GM19372 (cell line): ENCODE data around the gene RAP1GAP.
"Not testable (repeated sequence)": the region's sequence is repeated elsewhere in the genome, so short reads cannot be mapped to it uniquely, and the experiment has no call there.

Source experiments
- ATAC-seq: cut with Tn5 transposase; IDR thresholded peaks from one replicate; pipeline ENCODE4 v1.9.1; 2021; ENCODE audit warnings: mild to moderate bottlenecking, low read depth, moderate library complexity; ENCODE audit not compliant: unreplicated experiment

Gene RAP1GAP

DNA sequence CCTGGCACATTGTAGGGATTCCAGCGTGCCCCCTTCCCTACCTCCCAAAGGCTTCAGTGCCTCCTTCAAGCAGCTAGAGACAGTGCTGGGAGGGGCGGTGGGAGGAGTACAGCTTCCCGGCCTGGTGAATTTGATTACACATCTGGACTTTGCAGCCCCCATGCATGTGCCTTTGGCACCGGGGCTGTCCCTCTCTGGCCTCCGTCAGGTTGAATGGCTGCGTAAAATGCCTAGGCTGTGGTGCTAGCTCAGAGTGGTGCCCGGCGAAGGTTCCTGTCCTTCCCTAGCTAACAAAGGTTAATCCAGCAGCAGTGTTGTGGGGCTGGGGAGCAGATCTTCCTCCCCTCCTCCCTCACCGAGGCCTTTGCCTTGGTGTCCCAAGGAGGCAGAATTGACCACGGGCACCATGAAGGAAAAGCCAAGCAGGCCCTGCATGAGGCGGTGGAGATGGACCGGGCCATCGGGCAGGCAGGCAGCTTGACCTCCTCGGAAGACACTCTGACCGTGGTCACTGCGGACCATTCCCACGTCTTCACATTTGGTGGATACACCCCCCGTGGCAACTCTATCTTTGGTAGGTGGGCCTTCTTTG, 93.7 kb downstream of the RAP1GAP start:
- no peak for ATAC-seq

GRCh38 chr1:21574466-21575151, 94.5 kb downstream of the RAP1GAP start:
- no peak for ATAC-seq

DNA sequence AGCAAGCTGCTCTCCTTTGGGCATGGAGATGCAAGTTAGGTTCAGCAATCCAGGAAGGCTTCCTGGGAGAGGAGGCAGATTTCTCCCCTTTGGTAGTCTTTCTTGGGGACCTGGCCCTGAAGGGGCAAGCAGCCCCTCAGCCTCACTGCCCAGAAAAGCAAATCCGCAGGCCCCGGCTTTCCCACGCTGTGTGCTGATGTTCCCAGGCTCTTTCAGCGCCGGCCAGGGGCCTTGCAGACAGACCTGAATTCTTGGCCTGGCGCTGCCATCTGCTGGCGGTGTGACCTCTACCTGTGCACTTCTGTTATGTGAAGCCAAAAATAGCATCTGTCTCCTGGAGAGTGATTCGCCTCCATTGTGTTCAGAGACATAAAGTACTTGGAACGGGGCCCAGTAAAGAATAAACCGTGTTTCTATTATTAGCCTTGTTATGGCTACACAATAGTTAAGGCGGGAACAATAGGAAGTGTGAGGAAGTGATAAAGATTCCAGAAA, 95.1 kb downstream of the RAP1GAP start:
- ATAC-seq: no peak

DNA sequence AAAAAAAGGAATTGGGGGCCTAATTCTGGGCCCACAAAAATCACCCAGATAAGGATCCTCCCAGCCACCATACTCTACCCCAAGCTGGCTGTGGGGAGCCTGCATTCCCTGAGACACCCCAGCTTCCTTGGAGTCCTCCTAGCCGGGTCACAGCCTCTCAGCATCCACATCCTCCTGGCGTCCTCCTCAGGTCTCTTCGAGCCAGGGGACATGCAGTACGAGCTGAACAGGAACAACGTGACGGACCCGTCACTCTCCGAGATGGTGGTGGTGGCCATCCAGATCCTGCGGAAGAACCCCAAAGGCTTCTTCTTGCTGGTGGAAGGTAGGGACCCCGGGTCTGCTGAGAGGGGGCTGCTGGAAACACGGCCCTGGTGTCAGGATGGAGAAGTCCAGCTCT, 95.7 kb downstream of the RAP1GAP start:
- ATAC-seq: no peak

- ATAC-seq: no peak
Measured at GRCh38 chr1:21572735-21573277, 96.4 kb downstream of the RAP1GAP start.

GRCh38 chr1:21572221-21572620, 96.9 kb downstream of the RAP1GAP start:
- ATAC-seq: no peak

DNA sequence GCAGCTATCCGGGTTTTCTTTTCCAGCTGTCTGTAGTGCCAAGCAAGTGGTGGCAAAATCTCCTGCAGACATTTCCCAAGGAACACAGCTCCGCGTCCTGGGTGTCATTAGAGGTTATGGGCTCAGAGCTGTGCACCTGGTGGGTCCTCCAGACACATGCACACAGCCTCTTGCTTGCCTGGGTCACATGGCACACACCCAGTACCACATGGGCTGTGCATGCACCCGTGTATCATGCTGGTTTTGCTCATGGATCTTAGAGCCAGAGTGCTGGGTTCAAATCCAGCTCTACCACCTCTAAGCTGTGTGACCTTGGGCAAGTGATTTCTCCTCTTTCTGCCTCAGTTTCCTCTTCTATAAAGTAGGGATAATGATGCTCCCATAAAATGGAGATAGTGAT, 98.3 kb downstream of the RAP1GAP start:
- ATAC-seq: no peak

DNA sequence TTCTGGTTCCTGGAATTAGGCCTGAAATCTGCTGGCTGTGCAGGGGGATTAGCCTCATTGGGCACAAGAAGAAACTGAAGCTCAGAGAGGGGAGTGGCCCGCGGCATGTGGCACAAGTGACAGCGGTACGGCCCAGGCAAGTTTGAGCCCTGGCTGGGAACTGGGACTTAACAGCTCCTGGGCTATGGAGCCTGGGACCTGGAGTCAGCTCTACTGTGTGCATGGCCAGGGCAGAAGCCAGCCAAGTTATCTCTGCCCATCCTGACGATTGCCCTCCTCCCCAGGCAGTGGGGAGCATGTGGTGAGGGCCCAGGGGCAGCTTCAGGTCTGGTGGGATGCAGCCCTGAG, 98.7 kb downstream of the RAP1GAP start:
- ATAC-seq: no peak

- no peak for ATAC-seq
Measured at GRCh38 chr1:21569820-21570527, 99.2 kb downstream of the RAP1GAP start.

DNA sequence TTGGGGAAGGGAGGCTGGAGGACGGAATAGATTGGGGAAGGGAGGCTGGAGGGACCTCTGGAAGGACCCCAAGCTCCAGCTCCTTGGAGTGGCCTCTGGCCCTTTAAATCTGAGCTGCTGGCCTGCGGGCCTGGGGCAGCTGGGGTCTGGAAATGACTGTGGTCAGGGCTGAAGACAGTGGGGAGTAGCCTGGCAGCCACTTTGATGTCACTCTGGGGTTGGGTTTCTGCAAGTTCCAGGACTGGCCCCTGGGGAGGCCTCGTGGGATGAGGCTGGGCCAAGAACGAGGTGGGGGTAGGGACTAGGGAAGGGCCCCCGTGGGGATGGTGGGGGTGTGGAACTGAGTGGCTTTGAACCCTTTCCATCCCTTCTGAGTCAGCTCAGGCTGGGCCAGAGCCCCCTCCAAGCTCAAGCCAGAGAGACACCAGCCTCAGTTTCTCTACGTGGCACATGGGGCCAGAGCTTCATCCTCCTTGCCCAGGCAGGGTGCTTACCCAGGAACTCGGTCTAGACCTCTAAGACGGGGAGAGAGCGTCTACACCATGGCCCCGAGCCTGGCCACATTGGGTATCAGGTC, 100.3 kb downstream of the RAP1GAP start:
- ATAC-seq: no peak

DNA sequence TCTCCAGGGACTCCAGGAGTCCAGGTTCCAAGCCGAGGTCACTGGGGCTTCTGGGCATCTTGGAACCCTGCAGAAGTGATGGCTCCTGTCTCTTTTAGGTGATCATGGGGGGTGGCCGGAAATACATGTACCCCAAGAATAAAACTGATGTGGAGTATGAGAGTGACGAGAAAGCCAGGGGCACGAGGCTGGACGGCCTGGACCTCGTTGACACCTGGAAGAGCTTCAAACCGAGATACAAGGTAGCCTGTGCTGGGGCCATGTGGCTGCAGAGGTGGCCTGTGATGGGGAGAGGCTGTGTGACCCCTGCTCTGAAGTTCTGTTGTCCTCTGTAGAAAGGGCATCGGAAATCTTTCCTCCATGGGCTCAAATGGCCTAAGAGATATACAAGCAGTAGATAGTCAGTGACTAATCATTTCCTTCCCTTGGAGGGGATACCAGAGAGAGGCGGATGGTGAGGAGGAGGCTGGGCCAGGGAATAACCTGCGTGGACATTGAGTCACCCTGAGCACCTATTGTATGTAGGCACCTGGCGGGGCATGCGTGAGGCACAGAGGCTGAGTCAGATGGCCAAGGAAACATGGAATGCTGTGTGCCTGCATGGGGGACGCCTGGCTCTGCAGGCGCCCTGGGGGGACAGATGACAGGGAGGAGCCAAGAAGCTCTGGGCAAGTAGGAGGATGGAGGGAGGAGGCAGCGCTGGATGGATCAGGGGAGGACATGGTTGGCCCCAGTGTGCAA, 101.0 kb downstream of the RAP1GAP start:
- ATAC-seq: no peak

DNA sequence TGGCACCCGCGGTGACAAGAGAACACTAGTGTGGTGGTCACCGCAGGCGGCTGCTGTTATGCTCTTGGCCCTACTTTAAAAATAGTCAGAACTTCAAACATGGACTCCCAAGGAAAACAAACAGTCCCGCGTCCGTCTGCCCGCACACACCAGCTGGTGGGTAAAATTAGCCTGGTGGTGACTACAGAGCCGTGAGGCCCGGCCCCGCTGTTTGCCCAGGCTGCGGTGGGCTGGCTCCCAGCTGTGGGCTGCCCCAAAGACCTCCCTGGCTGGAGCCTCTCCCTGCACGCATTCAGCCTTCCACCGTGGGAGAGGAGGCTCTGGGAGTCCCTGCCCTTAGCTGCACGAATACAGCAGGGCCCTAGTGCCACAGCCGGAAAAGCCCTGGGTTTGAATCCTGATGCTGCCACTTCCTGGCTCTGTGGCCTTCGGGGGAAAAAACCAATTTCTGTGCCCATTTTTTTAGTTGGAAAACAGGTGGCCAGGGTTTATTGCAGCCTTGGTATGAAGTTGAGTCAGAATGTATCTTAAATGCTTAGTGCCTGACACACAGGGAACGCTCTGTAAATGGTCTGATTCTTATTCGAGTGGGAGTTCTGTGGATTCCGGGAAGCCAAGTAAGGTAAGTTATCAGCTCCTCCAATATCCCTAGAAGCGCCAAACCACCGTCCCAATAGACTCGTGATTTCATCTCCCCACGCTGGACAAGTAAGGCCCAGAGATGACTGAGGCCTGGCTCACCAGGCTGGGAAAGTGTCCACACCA, 101.7 kb downstream of the RAP1GAP start:
- no peak for ATAC-seq

GRCh38 chr1:21566361-21566760, 102.8 kb downstream of the RAP1GAP start:
- ATAC-seq: not testable (repeated sequence)

GRCh38 chr1:21565285-21565684, 103.9 kb downstream of the RAP1GAP start:
- no peak for ATAC-seq

DNA sequence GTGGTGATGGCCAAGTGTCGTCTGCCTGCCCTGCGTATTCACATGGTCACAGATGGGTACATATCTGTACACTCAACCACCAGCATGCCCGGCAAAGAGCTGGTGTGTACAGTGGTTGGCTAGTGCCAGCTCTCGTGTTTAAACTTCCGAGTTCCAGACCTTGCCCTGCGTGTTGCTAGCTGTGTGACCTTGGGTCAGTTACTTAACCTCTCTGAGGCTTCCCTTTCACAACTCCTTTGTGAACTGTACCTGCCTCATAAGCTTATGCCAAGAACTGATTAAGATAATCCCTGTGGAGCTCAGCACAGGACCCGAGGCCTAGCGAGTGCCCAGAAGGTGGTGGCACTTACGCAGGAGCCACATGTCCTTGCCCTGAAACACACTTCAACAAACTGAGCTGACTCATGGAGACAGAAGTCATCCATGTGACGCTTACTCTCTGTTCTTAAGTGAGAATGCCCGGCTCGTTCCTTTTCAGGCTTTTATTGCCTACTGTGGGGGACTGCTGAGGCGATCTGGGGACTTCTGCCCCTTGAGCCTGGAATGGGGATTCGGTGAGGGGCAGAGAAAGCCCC, 104.5 kb downstream of the RAP1GAP start:
- no peak for ATAC-seq

- no peak for ATAC-seq
Measured at GRCh38 chr1:21563971-21564370, 105.2 kb downstream of the RAP1GAP start.

DNA sequence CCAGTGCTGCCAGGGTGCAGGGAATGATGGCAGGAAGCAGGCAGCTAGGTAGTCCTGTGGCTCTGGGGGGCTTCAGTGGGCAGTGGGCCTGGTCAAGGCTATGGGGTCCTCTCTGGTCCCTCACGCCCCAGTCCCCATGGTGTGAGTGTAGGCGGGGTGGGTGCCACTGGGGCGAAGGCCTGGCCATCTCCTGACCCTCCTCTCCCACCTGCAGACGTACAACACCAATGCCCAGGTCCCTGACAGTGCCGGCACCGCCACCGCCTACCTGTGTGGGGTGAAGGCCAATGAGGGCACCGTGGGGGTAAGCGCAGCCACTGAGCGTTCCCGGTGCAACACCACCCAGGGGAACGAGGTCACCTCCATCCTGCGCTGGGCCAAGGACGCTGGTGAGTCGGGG, 106.3 kb downstream of the RAP1GAP start:
- no peak for ATAC-seq

- ATAC-seq: no peak
Measured at GRCh38 chr1:21560916-21561638, 108.1 kb downstream of the RAP1GAP start.
